HCT116 (cell line): ENCODE data around the gene MERTK.

ENCODE experiments used
- ATF3 ChIP-seq: IDR thresholded peaks from 2 replicates; pipeline ENCODE4 v1.6.1; 2012
- CTCF ChIP-seq, 3 experiments: fragments of 200-600 bp in 1 of 3; sonication (generic) in 1 of 3; IDR thresholded peaks in 2 of 3; conservative IDR thresholded peaks in 1 of 3; 2 replicates each; pipeline ENCODE4 v1.5.1; 2012 to 2017; ENCODE audit warnings: low read depth in 2 of 3, low read length in 2 of 3, antibody characterized with exemption in 1 of 3, borderline replicate concordance in 1 of 3, control low read depth in 1 of 3, mild to moderate bottlenecking in 1 of 3, mixed read lengths in 1 of 3, mixed run types in 1 of 3, moderate library complexity in 1 of 3; ENCODE audit not compliant: insufficient read depth in 1 of 3
- EGR1 ChIP-seq: IDR thresholded peaks from 2 replicates; pipeline ENCODE4 v1.6.1; 2012; ENCODE audit warnings: low read depth
- POLR2A ChIP-seq: IDR thresholded peaks from 2 replicates; pipeline ENCODE4 v1.7.0; 2011; ENCODE audit warnings: borderline replicate concordance; ENCODE audit not compliant: insufficient read depth, insufficient read length; ENCODE audit errors: extremely low read depth
- POLR2AphosphoS5 ChIP-seq: IDR thresholded peaks from 2 replicates; pipeline ENCODE4 v1.6.1; 2011; ENCODE audit warnings: mild to moderate bottlenecking, low read depth, low read length, moderate library complexity
- RAD21 ChIP-seq: IDR thresholded peaks from 2 replicates; pipeline ENCODE4 v1.6.1; 2012; ENCODE audit warnings: low read depth, mild to moderate bottlenecking
- SP1 ChIP-seq: IDR thresholded peaks from 2 replicates; pipeline ENCODE4 v1.6.1; 2012; ENCODE audit warnings: low read depth
- TCF7L2 ChIP-seq: IDR thresholded peaks from 2 replicates; pipeline ENCODE4 v1.7.0; 2011; ENCODE audit warnings: borderline replicate concordance, inconsistent platforms; ENCODE audit not compliant: insufficient read depth, insufficient read length; ENCODE audit errors: extremely low read depth
- ZNF274 ChIP-seq: fragments of 200-500 bp; sonication (Bioruptor generic); IDR thresholded peaks from 2 replicates; pipeline ENCODE4 v1.6.1; 2014; ENCODE audit warnings: mild to moderate bottlenecking, low read depth, low read length, inconsistent platforms

- TF ChIP-seq CTCF (IDR thresholded peaks at IDR 0.05 in 2 of 3, conservative IDR thresholded peaks at IDR 0.05 in 1 of 3; ENCODE audit: borderline replicate concordance in 1 of 3, insufficient read depth in 1 of 3, low read depth in 2 of 3, low read length in 2 of 3), result no peak
- TF ChIP-seq RAD21, result no peak
- no peak for TF ChIP-seq SP1
- TF ChIP-seq POLR2A, result no peak
- TF ChIP-seq EGR1, result no peak
- TF ChIP-seq ATF3, result no peak
- TF ChIP-seq POLR2AphosphoS5, result no peak
- no peak for TF ChIP-seq ZNF274
- no peak for TF ChIP-seq TCF7L2
Measured at GRCh38 chr2:112007493-112007892, 109.1 kb downstream of the MERTK start.
